Fibroblast of lung (primary cell): Measurements from ENCODE around the gene MTOR. TPM values are rescaled to one million over a fixed set of nuclear protein-coding genes. Genes with fewer than 3 reads are reported as not detected.
"Not testable (repeated sequence)": the region's sequence is repeated elsewhere in the genome, so short reads cannot be mapped to it uniquely, and the experiment has no call there.

Source experiments
- DNase-seq, 2 donors: peaks; one replicate each; pipeline versions ENCODE4 v3.0.0 to v3.0.0-alpha.2; 2010; ENCODE audit warnings: low read depth in 2 of 2
- H2AFZ ChIP-seq: 2 replicates; pipeline ENCODE4 v1.5.1; 2012; ENCODE audit warnings: low read length, control low read depth, inconsistent platforms
- H3K27ac ChIP-seq: 2 replicates; pipeline ENCODE4 v1.5.1; 2011; ENCODE audit warnings: low read length, control low read depth; ENCODE audit not compliant: insufficient read depth
- H3K27me3 ChIP-seq: 2 replicates; pipeline ENCODE4 v1.5.1; 2011; ENCODE audit warnings: mild to moderate bottlenecking, low read length; ENCODE audit not compliant: control insufficient read depth, insufficient read depth
- H3K36me3 ChIP-seq: 2 replicates; pipeline ENCODE4 v1.5.1; 2011; ENCODE audit warnings: low read length; ENCODE audit not compliant: control insufficient read depth, insufficient read depth
- H3K4me1 ChIP-seq: 2 replicates; pipeline ENCODE4 v1.5.1; 2011; ENCODE audit warnings: low read length; ENCODE audit not compliant: control insufficient read depth, insufficient read depth; ENCODE audit errors: extremely low read depth
- H3K4me2 ChIP-seq: 2 replicates; pipeline ENCODE4 v1.5.1; 2011; ENCODE audit warnings: low read length, control low read depth; ENCODE audit not compliant: insufficient read depth; ENCODE audit errors: extremely low read depth
- H3K4me3 ChIP-seq, 4 experiments: fragments of 200-600 bp in 1 of 4; sonication (generic) in 1 of 4; replicated peaks in 1 of 4; 2 replicates each; pipeline ENCODE4 v1.5.1; 2011 to 2016; ENCODE audit warnings: low read length in 4 of 4, low read depth in 3 of 4, mild to moderate bottlenecking in 3 of 4, control low read depth in 2 of 4, inconsistent platforms in 1 of 4, mixed read lengths in 1 of 4; ENCODE audit not compliant: insufficient read depth in 1 of 4; ENCODE audit errors: control extremely low read depth in 1 of 4
- H3K79me2 ChIP-seq: 2 replicates; pipeline ENCODE4 v1.5.1; 2012; ENCODE audit warnings: mild to moderate bottlenecking, low read length, inconsistent platforms; ENCODE audit not compliant: control insufficient read depth, insufficient read depth
- H3K9ac ChIP-seq: 2 replicates; pipeline ENCODE4 v1.5.1; 2011; ENCODE audit warnings: mild to moderate bottlenecking, low read length, control low read depth; ENCODE audit not compliant: insufficient read depth
- H3K9me3 ChIP-seq: 2 replicates; pipeline ENCODE4 v1.5.1; 2012; ENCODE audit warnings: low read depth, low read length; ENCODE audit not compliant: control insufficient read depth, insufficient read depth
- H4K20me1 ChIP-seq: 2 replicates; pipeline ENCODE4 v1.5.1; 2011; ENCODE audit warnings: low read length; ENCODE audit not compliant: control insufficient read depth, insufficient read depth; ENCODE audit errors: extremely low read depth
- CTCF ChIP-seq, 2 donors: IDR thresholded peaks in 1 of 2; conservative IDR thresholded peaks in 1 of 2; 1 replicate in 1 of 2; 2 replicates in 1 of 2; pipeline ENCODE4 v1.5.1; 2011 to 2012; ENCODE audit warnings: low read length in 2 of 2, control low read depth in 1 of 2, inconsistent platforms in 1 of 2, low read depth in 1 of 2, mild to moderate bottlenecking in 1 of 2
- EZH2 ChIP-seq: IDR thresholded peaks from 2 replicates; pipeline ENCODE4 v1.5.1; 2012; ENCODE audit warnings: low read length, control low read depth, mild to moderate bottlenecking; ENCODE audit errors: missing control alignments
- polyA plus RNA-seq, 2 donors: library from polyadenylated mRNA; depleted of rRNA in 1 of 2; stranded (reverse) in 1 of 2; unstranded in 1 of 2; fragments of >200 nt; gene quantifications; 2 replicates each; pipeline ENCODE4 v1.2.1, GENCODE V29; 2011 to 2012; ENCODE audit warnings: missing spikeins in 1 of 2
- total RNA-seq: library from RNA; depleted of rRNA; stranded (reverse); fragments of >200 nt; gene quantifications from 2 replicates; pipeline ENCODE4 v1.2.1, GENCODE V29; 2014

The MTOR gene
- total and polyA plus RNA-seq, 2 donors (not counting 1 experiment from before 2014, with no cell fraction given): 20.2 to 36.2 TPM

GRCh38 chr1:11064942-11065341 is 197.4 kb downstream of the MTOR start:
- H3K27ac ChIP-seq: no peak overlapping the region
- TF ChIP-seq EZH2: no peak
- TF ChIP-seq CTCF (conservative IDR thresholded peaks at IDR 0.05 in 1 of 2, IDR thresholded peaks at IDR 0.05 in 1 of 2; ENCODE audit: low read depth in 1 of 2, low read length in 2 of 2): no peak
- H3K27me3 ChIP-seq: no peaks in the 10 kb centered on the region
- H4K20me1 ChIP-seq: no peaks in the 10 kb centered on the region
- no peak overlapping the region for H2AFZ ChIP-seq
- H3K4me2 ChIP-seq: no peak overlapping the region
- no peak overlapping the region for H3K9ac ChIP-seq
- H3K4me1 ChIP-seq: no peaks in the 10 kb centered on the region
- H3K9me3 ChIP-seq: no peaks in the 10 kb centered on the region
- peaks cover 3% of the 10 kb centered on the region for H3K79me2 ChIP-seq
- no peak overlapping the region for H3K4me3 ChIP-seq
- DNase-seq: no peak
- peaks cover 18% of the 10 kb centered on the region for H3K36me3 ChIP-seq

GRCh38 chr1:11063937-11064537 is 198.3 kb downstream of the MTOR start:
- not testable (repeated sequence) for H3K27me3 ChIP-seq, H3K9ac ChIP-seq, H3K4me3 ChIP-seq, H3K9me3 ChIP-seq, H3K4me1 ChIP-seq, H4K20me1 ChIP-seq, H3K79me2 ChIP-seq, H3K27ac ChIP-seq, DNase-seq, H2AFZ ChIP-seq, H3K4me2 ChIP-seq
- peaks cover 15% of the 10 kb centered on the region for H3K36me3 ChIP-seq

- Histone ChIP-seq H3K27me3 (no peaks in the 10 kb centered on the region), H3K36me3 (peaks cover 8% of the 10 kb centered on the region), H3K4me3 (no peak overlapping the region), H2AFZ (no peak overlapping the region), H3K9ac (no peak overlapping the region), H3K79me2 (peaks cover 18% of the 10 kb centered on the region), H3K4me1 (no peaks in the 10 kb centered on the region), H3K27ac (no peak overlapping the region), H3K9me3 (no peaks in the 10 kb centered on the region), H3K4me2 (no peak overlapping the region), H4K20me1 (no peaks in the 10 kb centered on the region)
- TF ChIP-seq EZH2 (no peak), CTCF (conservative IDR thresholded peaks at IDR 0.05 in 1 of 2, IDR thresholded peaks at IDR 0.05 in 1 of 2; ENCODE audit: low read depth in 1 of 2, low read length in 2 of 2) (no peak)
- DNase-seq: peak in 1 of 2 donors; percentile 92
Observed at GRCh38 chr1:11062965-11063401, 199.4 kb downstream of the MTOR start.
